ENCODE data around the gene DPF1. TPM values are rescaled to one million over a fixed set of nuclear protein-coding genes. Genes with fewer than 3 reads are reported as not detected.
"Not testable (repeated sequence)": the region's sequence is repeated elsewhere in the genome, so short reads cannot be mapped to it uniquely, and the experiment has no call there.

DPF1 gene
- total RNA-seq, 4 donors from 2014 or later = not detected

DNA sequence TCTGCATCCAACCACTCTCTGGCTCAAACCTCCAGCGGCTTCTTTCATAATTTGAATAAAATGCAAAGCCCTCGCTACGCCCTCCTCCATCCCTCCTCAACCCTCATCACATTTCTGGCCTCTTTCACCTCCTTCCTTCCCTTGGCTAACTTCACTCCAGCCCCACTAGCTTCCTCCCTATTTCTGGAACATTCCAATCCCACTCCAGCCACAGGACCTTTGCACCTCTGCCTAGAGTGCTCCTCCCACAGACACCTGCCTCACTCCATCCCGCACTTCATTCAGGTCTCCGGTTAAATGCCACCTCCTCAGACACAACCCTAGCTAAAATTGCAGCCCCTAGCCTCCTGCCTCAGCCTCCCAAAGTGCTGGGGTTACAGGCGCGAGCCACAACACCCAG is 7.9 kb upstream of the DPF1 start:
- H3K27me3 ChIP-seq = peaks cover 67% of the 10 kb centered on the region
- DNase-seq = no peak
- H3K9me3 ChIP-seq = no peaks in the 10 kb centered on the region
- TF ChIP-seq POLR2AphosphoS5 (IDR thresholded peaks at IDR 0.05) = no peak
- TF ChIP-seq POLR2A (IDR thresholded peaks at IDR 0.05) = no peak
- no peak for TF ChIP-seq EP300 (IDR thresholded peaks at IDR 0.05; ENCODE audit: low read depth)
- TF ChIP-seq CTCF (IDR thresholded peaks at IDR 0.05) = no peak
- WGBS, 2 donors (ENCODE audit: low coverage in 1 of 2) = 71 to 85% methylated on average over 5 to 7 of the region's 7 CpGs
- peaks cover 11 to 14% (median 14%) of the 10 kb centered on the region in 4 donors for H3K4me1 ChIP-seq
- intact Hi-C loops (cut with DNase I; ENCODE audit: low total_unique reads) = no loop called here
- no peak overlapping the region for H3K27ac ChIP-seq
- in situ Hi-C loops (cut with MboI; ENCODE audit: low pct_ligation_motif_present in 1 of 4, low pct_unique_long_range_greater_than_20kb in 1 of 4, low sequenced_read_pairs in 3 of 4) = loop anchor here in 1 of 4 donors (25.0 kb wide), 1 partner anchor 345 kb away; no protein-coding TSS in a partner anchor
- no peak overlapping the region for H3K4me3 ChIP-seq
- H3K36me3 ChIP-seq = no peaks in the 10 kb centered on the region

DNA sequence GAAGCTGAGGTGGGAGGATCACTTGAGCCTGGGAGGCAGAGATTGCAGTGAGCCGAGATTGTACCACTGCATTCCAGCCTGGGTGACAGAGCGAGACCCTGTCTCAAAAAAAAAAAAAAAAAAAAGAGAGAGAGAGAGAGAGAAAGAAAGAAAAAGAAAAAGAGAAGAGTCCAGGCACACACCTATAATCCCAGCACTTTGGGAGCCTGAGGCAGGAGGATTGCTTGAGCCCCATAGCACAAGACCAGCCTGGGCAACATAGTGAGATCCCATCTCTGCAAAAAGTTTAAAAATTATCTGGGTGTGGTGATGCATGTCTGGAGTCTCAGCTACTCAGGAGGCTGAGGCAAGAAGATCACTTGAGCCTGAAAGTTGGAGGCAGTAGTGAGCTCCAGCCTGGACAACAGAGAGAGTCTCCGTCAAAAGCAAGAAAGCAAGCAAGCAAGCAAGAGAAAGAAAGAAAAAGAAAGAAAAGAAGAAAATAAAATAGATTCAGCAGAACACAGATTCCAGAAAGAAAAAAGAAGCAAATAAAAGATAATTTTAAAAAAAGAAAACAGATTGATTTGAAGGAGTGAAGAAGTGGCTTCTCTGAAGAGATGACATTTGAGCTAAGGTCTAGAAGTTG is 6.6 kb upstream of the DPF1 start:
- DNase-seq; intact Hi-C loops (cut with DNase I; ENCODE audit: low total_unique reads); H3K36me3 ChIP-seq; H3K27ac ChIP-seq; H3K4me3 ChIP-seq; H3K9me3 ChIP-seq: not testable (repeated sequence)
- H3K4me1 ChIP-seq = peaks cover 11 to 14% (median 14%) of the 10 kb centered on the region in 4 donors
- H3K27me3 ChIP-seq = peaks cover 80% of the 10 kb centered on the region
- in situ Hi-C loops (cut with MboI; ENCODE audit: low pct_ligation_motif_present in 1 of 4, low pct_unique_long_range_greater_than_20kb in 1 of 4, low sequenced_read_pairs in 3 of 4) = loop anchor here in 1 of 4 donors (25.0 kb wide), 1 partner anchor 343 kb away; no protein-coding TSS in a partner anchor
- WGBS, 2 donors (ENCODE audit: low coverage in 1 of 2) = 60 to 89% methylated on average over 1 to 3 of the region's 3 CpGs

GRCh38 chr19:38229585-38230073 is 5.6 kb upstream of the DPF1 start:
- peak overlapping the region in 1 of 4 donors; percentile 17 for H3K4me3 ChIP-seq
- H3K36me3 ChIP-seq = no peaks in the 10 kb centered on the region
- H3K27me3 ChIP-seq = peaks cover 87% of the 10 kb centered on the region
- intact Hi-C loops (cut with DNase I; ENCODE audit: low total_unique reads) (no loop called here), in situ Hi-C loops (cut with MboI; ENCODE audit: low pct_ligation_motif_present in 1 of 4, low pct_unique_long_range_greater_than_20kb in 1 of 4, low sequenced_read_pairs in 3 of 4) (loop anchor here in 1 of 4 donors (25.0 kb wide), 1 partner anchor 342 kb away; no protein-coding TSS in a partner anchor)
- H3K9me3 ChIP-seq = no peaks in the 10 kb centered on the region
- 1% methylated on average over 11 of the region's 54 CpGs; no CpG with 5 or more reads in 1 of the 2 donors for WGBS, 2 donors (ENCODE audit: low coverage in 1 of 2)
- no peak overlapping the region for H3K27ac ChIP-seq
- TF ChIP-seq CTCF (IDR thresholded peaks at IDR 0.05) = no peak
- peak; percentile 35 for DNase-seq
- peaks cover 11 to 14% (median 14%) of the 10 kb centered on the region in 4 donors for H3K4me1 ChIP-seq

GRCh38 chr19:38228491-38229439 is 4.7 kb upstream of the DPF1 start:
- in situ Hi-C loops (cut with MboI; ENCODE audit: low pct_ligation_motif_present in 1 of 4, low pct_unique_long_range_greater_than_20kb in 1 of 4, low sequenced_read_pairs in 3 of 4) (loop anchor here in 1 of 4 donors (25.0 kb wide), 1 partner anchor 341 kb away; no protein-coding TSS in a partner anchor), intact Hi-C loops (cut with DNase I; ENCODE audit: low total_unique reads) (no loop called here)
- Histone ChIP-seq H3K27ac (no peak overlapping the region), H3K36me3 (no peaks in the 10 kb centered on the region), H3K4me3 (peak overlapping the region in 2 of 4 donors; percentile 6 to 17), H3K9me3 (no peaks in the 10 kb centered on the region), H3K4me1 (peaks cover 16 to 23% (median 21%) of the 10 kb centered on the region in 4 donors), H3K27me3 (peaks cover 95% of the 10 kb centered on the region)
- WGBS, 2 donors (ENCODE audit: low coverage in 1 of 2) = 4% methylated on average over 59 of the region's 80 CpGs; no CpG with 5 or more reads in 1 of the 2 donors
- no peak for TF ChIP-seq POLR2AphosphoS5 (IDR thresholded peaks at IDR 0.05)
- TF ChIP-seq POLR2A (IDR thresholded peaks at IDR 0.05) = no peak
- TF ChIP-seq CTCF (IDR thresholded peaks at IDR 0.05) = no peak
- no peak for TF ChIP-seq EP300 (IDR thresholded peaks at IDR 0.05; ENCODE audit: low read depth)
- DNase-seq = no peak
